H9 (cell line): ENCODE data around the gene TMOD4. TPM values are rescaled to one million over a fixed set of nuclear protein-coding genes. Genes with fewer than 3 reads are reported as not detected.
A peak's percentile ranks its signal among the peaks of the same experiment; 100 is the strongest.

Experiments
- DNase-seq: peaks from one replicate; pipeline ENCODE4 v3.0.0-alpha.2; 2017
- H2AFZ ChIP-seq: one replicate; pipeline ENCODE4 v1.6.1; 2013; ENCODE audit warnings: mild to moderate bottlenecking, low read length, control low read depth, moderate library complexity
- H2AK5ac ChIP-seq: 2 replicates; pipeline ENCODE4 v1.6.1; 2013; ENCODE audit warnings: low read length, control low read depth, mixed read lengths; ENCODE audit not compliant: insufficient read length
- H2BK120ac ChIP-seq: one replicate; pipeline ENCODE4 v1.6.1; 2013; ENCODE audit warnings: low read depth, mild to moderate bottlenecking, low read length, control low read depth, inconsistent platforms; ENCODE audit not compliant: poor library complexity, severe bottlenecking
- H2BK12ac ChIP-seq: 2 replicates; pipeline ENCODE4 v1.6.1; 2013; ENCODE audit warnings: low read length, control low read depth, mixed read lengths, low read depth; ENCODE audit not compliant: insufficient read length
- H2BK15ac ChIP-seq: 2 replicates; pipeline ENCODE4 v1.6.1; 2013; ENCODE audit warnings: low read depth, low read length, control low read depth
- H2BK20ac ChIP-seq: one replicate; pipeline ENCODE4 v1.6.1; 2013; ENCODE audit warnings: low read depth, mild to moderate bottlenecking, low read length, control low read depth, inconsistent platforms; ENCODE audit not compliant: poor library complexity, severe bottlenecking
- H2BK5ac ChIP-seq: 2 replicates; pipeline ENCODE4 v1.6.1; 2013; ENCODE audit warnings: low read length, control low read depth, mixed read lengths; ENCODE audit not compliant: insufficient read length
- H3K14ac ChIP-seq: 2 replicates; pipeline ENCODE4 v1.6.1; 2013; ENCODE audit warnings: low read length, control low read depth; ENCODE audit not compliant: insufficient read depth
- H3K18ac ChIP-seq: 2 replicates; pipeline ENCODE4 v1.6.1; 2013; ENCODE audit warnings: low read depth, mild to moderate bottlenecking, mixed read lengths, low read length, control low read depth; ENCODE audit not compliant: insufficient read length
- H3K23ac ChIP-seq: 2 replicates; pipeline ENCODE4 v1.6.1; 2013; ENCODE audit warnings: low read length, control low read depth, mixed read lengths, low read depth; ENCODE audit not compliant: insufficient read length
- H3K23me2 ChIP-seq: 2 replicates; pipeline ENCODE4 v1.6.1; 2013; ENCODE audit warnings: low read depth, mild to moderate bottlenecking, mixed read lengths, low read length, control low read depth; ENCODE audit not compliant: insufficient read length, poor library complexity, severe bottlenecking
- H3K27ac ChIP-seq: 2 replicates; pipeline ENCODE4 v1.5.1; 2013; ENCODE audit warnings: low read length, control low read depth, mixed read lengths, low read depth; ENCODE audit not compliant: insufficient read length
- H3K27me3 ChIP-seq: 2 replicates; pipeline ENCODE4 v1.6.1; 2013; ENCODE audit warnings: low read length, control low read depth, inconsistent platforms; ENCODE audit not compliant: insufficient read depth
- H3K4ac ChIP-seq: 2 replicates; pipeline ENCODE4 v1.6.1; 2013; ENCODE audit warnings: low read depth, mild to moderate bottlenecking, control low read depth, inconsistent platforms, low read length, moderate library complexity
- H3K4me1 ChIP-seq: 2 replicates; pipeline ENCODE4 v1.6.1; 2013; ENCODE audit warnings: low read length, control low read depth, inconsistent platforms; ENCODE audit not compliant: insufficient read depth
- H3K4me2 ChIP-seq: 2 replicates; pipeline ENCODE4 v1.6.1; 2013; ENCODE audit warnings: low read length, control low read depth, mixed read lengths; ENCODE audit not compliant: insufficient read length, insufficient read depth
- H3K56ac ChIP-seq: 2 replicates; pipeline ENCODE4 v1.6.1; 2013; ENCODE audit warnings: low read depth, mild to moderate bottlenecking, mixed read lengths, low read length, control low read depth; ENCODE audit not compliant: insufficient read length
- H3K79me1 ChIP-seq: 2 replicates; pipeline ENCODE4 v1.6.1; 2013; ENCODE audit warnings: low read depth, mild to moderate bottlenecking, moderate library complexity, low read length, control low read depth, inconsistent platforms; ENCODE audit not compliant: insufficient read depth, poor library complexity, severe bottlenecking
- H3K79me2 ChIP-seq: 2 replicates; pipeline ENCODE4 v1.6.1; 2013; ENCODE audit warnings: low read length, control low read depth, inconsistent platforms; ENCODE audit not compliant: insufficient read depth
- H3K9ac ChIP-seq: 2 replicates; pipeline ENCODE4 v1.6.1; 2013; ENCODE audit warnings: low read length, control low read depth, mixed read lengths; ENCODE audit not compliant: insufficient read length; ENCODE audit errors: extremely low read depth
- H3K9me3 ChIP-seq: one replicate; pipeline ENCODE4 v1.6.1; 2013; ENCODE audit warnings: low read depth, low read length, inconsistent platforms; ENCODE audit not compliant: control insufficient read depth
- H3T11ph ChIP-seq: one replicate; pipeline ENCODE4 v1.6.1; 2013; ENCODE audit warnings: mild to moderate bottlenecking, low read length, control low read depth, inconsistent platforms
- H4K20me1 ChIP-seq: one replicate; pipeline ENCODE4 v1.6.1; 2013; ENCODE audit not compliant: control insufficient read depth, insufficient read length, insufficient read depth
- H4K5ac ChIP-seq: 2 replicates; pipeline ENCODE4 v1.6.1; 2013; ENCODE audit warnings: low read depth, mild to moderate bottlenecking, mixed read lengths, low read length, control low read depth; ENCODE audit not compliant: insufficient read length
- H4K8ac ChIP-seq: replicated peaks from 2 replicates; pipeline ENCODE4 v1.6.1; 2013; ENCODE audit warnings: low read length, control low read depth, mixed read lengths, low read depth; ENCODE audit not compliant: insufficient read length
- H4K91ac ChIP-seq: 2 replicates; pipeline ENCODE4 v1.6.1; 2013; ENCODE audit warnings: low read depth, mild to moderate bottlenecking, moderate library complexity, mixed read lengths, low read length, control low read depth; ENCODE audit not compliant: insufficient read length
- H3K27ac Mint-ChIP-seq, 3 experiments: 2 replicates in 2 of 3; 3 replicates in 1 of 3; pipeline ENCODE4 v1.8.0; 2020 to 2021; ENCODE audit warnings: mixed read lengths in 3 of 3, mild to moderate bottlenecking in 1 of 3, moderate library complexity in 1 of 3
- H3K27me3 Mint-ChIP-seq: 2 replicates; pipeline ENCODE4 v1.8.0; 2021; ENCODE audit warnings: low read depth, mild to moderate bottlenecking, moderate library complexity, mixed read lengths
- H3K36me3 Mint-ChIP-seq, 3 experiments: 2 replicates in 2 of 3; 3 replicates in 1 of 3; pipeline ENCODE4 v1.8.0; 2020 to 2021; ENCODE audit warnings: low read depth in 3 of 3, mixed read lengths in 3 of 3; ENCODE audit not compliant: insufficient read depth in 1 of 3
- H3K4me1 Mint-ChIP-seq, 2 experiments: 2 replicates each; pipeline ENCODE4 v1.8.0; 2020; ENCODE audit warnings: mixed read lengths in 2 of 2
- H3K4me3 Mint-ChIP-seq, 2 experiments: 2 replicates in 1 of 2; 3 replicates in 1 of 2; pipeline ENCODE4 v1.8.0; 2020 to 2021; ENCODE audit warnings: mild to moderate bottlenecking in 2 of 2, mixed read lengths in 2 of 2, moderate library complexity in 1 of 2
- H3K9me3 Mint-ChIP-seq, 2 experiments: 2 replicates in 1 of 2; 3 replicates in 1 of 2; pipeline ENCODE4 v1.8.0; 2020; ENCODE audit warnings: mild to moderate bottlenecking in 2 of 2, mixed read lengths in 2 of 2, moderate library complexity in 1 of 2
- CTCF ChIP-seq: fragments of 200-600 bp; sonication (generic); conservative IDR thresholded peaks from 3 replicates; pipeline ENCODE4 v1.8.0; 2021; ENCODE audit warnings: antibody characterized with exemption, mild to moderate bottlenecking
- WGBS: extraction: QIAGEN DNeasy Blood & Tissue Kit; methylation state at CpG from one replicate; pipeline ENCODE4 v1.1.7; 2013; ENCODE audit warnings: missing lambda C conversion rate, low lambda C conversion rate, mixed read lengths; ENCODE audit not compliant: insufficient read length; ENCODE audit errors: extremely low coverage; 5-methylcytosine and 5-hydroxymethylcytosine counted together
- total RNA-seq: library from RNA; stranded (reverse); gene quantifications from 2 replicates; pipeline ENCODE4 v1.2.1, GENCODE V29; 2021

TMOD4 gene
- total RNA-seq, 1 experiment from 2014 or later: 0.42 TPM

- Histone ChIP-seq H3T11ph (no peak overlapping the region), H3K27me3 (no peaks in the 10 kb centered on the region), H3K4ac (no peak overlapping the region), H2BK120ac (no peak overlapping the region), H2AK5ac (no peak overlapping the region), H3K18ac (no peak overlapping the region), H4K8ac (no peak overlapping the region), H4K5ac (no peak overlapping the region), H2BK15ac (no peak overlapping the region), H3K79me2 (no peaks in the 10 kb centered on the region), H3K9me3 (no peaks in the 10 kb centered on the region), H2BK20ac (no peak overlapping the region), H2BK5ac (no peak overlapping the region), H3K79me1 (no peaks in the 10 kb centered on the region), H3K4me1 (no peaks in the 10 kb centered on the region), H3K14ac (no peak overlapping the region), H3K27ac (no peak overlapping the region), H3K56ac (no peak overlapping the region), H2AFZ (no peak overlapping the region), H3K23ac (no peak overlapping the region), H3K4me2 (no peak overlapping the region), H2BK12ac (no peak overlapping the region), H3K23me2 (no peaks in the 10 kb centered on the region), H3K9ac (no peak overlapping the region), H4K91ac (no peak overlapping the region), H4K20me1 (no peaks in the 10 kb centered on the region)
- no peaks in the 10 kb centered on the region; a peak in 1 of 5 replicates for H3K9me3 Mint-ChIP-seq
- H3K4me3 Mint-ChIP-seq: no peak overlapping the region
- peaks cover 9 to 10% of the 10 kb centered on the region in 2 experiments; a peak in 3 of 4 replicates for H3K4me1 Mint-ChIP-seq
- H3K27ac Mint-ChIP-seq: peak overlapping the region in 1 of 3 experiments; percentile 59; a peak in 1 of 7 replicates
- no peaks in the 10 kb centered on the region for H3K27me3 Mint-ChIP-seq
- no peak for DNase-seq
- TF ChIP-seq CTCF: no peak
- peaks cover 5 to 29% (median 21%) of the 10 kb centered on the region in 3 experiments; a peak in 6 of 7 replicates for H3K36me3 Mint-ChIP-seq
- WGBS: no CpG with 5 or more reads among the region's 22 CpGs
Measured at GRCh38 chr1:151158751-151159251, 17.0 kb downstream of the TMOD4 start.
